HG02642 (cell line): ENCODE data around the gene LBH.
A peak's percentile ranks its signal among the peaks of the same experiment; 100 is the strongest.

Experiments used
- ATAC-seq: cut with Tn5 transposase; IDR thresholded peaks from one replicate; pipeline ENCODE4 v1.9.1; 2021; ENCODE audit warnings: mild to moderate bottlenecking; ENCODE audit not compliant: unreplicated experiment, poor library complexity

LBH gene

DNA sequence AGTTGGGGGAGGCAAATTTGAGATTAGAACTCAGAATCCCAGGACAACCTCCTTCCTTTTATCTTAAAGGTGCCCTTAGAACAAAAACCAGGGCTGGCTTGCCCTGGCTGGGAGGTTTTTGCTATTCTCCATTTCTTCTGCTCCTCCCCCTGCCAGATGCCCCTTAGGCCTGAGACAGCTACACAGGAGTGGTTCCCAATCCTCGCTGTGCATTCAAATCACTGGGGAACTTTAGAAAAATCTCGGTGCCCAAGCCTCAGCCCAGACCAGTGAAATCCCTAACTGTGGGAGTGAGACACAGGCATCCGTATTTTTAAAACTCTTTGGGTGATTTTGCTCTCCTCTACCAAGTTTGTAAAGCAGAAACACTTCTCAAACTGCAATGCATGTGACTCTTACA, 38.8 kb downstream of the LBH start:
- no peak for ATAC-seq

DNA sequence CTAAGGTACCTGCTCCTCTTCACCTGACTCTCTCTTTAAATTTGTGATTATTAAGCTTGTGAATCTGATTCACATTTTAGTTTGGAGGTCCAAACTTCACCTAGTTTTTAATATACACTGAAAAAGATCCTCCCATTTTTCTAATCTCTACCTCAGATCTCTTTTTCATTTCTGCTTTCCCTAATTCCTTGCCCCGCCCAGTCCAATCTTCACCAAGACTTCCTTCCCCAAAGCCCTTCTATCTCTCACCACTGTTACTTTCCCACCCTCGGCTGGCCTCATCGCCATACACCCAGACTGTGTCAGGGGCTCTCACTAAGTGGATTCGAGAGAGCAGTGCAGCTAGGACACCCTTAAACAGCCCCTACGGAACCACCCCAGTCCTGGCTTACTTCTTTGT, 40.0 kb downstream of the LBH start:
- no peak for ATAC-seq

DNA sequence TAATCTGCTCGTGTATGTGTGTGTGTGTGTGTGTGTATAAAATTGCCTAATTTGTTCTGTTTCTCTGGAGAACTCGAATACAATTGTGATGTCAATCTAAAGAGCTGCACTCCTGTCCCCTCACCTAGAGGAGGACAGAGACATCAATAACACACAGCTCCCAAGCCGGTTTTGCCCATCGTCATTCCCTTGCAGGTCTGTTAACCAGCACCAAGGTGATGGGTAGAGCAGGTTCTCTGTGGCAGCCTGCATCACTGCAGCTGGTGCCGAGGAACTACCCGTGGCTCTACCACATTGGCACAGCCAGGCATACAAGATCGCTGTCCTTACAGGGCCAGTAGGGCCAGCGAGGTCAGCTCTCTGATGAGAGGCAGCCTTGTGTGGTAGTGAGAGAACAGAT, 41.0 kb downstream of the LBH start:
- no peak for ATAC-seq

DNA sequence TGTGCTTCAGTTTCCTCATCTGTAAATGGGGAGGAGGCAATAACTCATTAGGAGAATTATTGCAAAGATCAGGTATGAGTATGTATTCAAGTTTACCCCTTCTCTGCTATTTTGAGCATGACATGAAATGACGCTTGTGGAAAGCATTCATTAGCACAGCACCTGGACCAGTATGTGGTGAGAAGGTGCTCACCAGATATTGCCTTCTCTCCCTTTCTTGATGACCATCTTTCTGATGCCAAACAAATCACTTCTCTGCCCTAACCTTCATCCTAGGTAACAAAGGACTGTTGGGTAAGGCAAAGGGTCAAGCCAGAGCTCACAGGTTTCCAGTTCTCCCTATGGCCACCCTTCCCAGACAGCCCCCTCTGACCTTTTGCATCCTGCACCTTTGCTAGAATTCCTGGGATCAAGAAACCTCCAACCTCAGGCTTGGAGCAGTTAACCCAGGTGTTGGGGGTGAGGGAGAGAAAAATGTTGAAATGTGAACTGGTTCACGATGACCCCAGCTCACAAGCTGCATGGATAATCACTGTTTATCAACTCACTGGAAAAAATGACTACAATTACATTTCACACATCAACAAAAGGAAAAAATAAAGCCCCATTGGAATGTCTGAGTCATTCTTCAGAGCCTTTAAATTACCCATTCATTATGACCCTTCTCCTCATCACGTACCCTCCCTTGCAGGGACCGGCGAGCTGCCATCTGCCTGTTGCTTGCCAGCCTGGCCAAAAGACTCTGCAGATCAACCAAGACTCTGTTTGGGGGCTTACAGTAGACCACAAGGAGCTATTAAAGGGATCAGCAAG, 41.6 kb downstream of the LBH start:
- ATAC-seq, result no peak

DNA sequence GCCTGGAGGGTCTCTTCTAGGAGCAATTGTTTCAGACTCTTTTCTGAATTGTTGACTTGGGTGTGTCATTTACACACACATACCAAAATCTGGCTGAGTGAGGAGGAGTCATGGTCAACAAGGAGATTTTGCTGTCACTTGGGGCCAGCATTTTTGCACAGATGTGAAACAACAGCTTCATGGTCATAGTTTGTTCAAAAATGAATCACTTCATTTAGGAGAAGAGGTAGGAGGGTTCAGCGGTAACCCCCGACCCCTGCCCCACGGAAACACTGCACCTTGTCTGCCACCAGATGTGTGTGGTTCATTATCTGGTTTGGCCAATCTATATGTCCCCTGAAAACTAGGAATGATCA, 42.2 kb downstream of the LBH start:
- no peak for ATAC-seq

DNA sequence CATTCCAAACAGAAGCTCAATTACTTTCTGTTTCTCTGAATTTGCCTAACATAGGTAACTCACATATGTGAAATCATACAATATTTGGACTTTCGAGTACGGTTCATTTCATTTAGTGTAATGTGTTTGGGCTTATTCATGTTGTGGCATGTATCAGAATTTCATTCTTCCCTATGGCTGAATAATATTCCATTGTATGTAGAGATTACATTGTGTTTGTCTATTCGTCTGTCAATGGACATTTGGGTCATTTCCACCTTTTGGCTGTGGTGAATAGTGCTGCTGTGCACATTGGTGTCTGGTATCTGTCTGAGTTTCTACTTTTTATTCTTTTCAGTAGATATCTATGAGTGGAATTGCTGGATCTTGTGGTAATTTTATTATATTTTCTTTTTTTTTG, 43.9 kb downstream of the LBH start:
- no peak for ATAC-seq

DNA sequence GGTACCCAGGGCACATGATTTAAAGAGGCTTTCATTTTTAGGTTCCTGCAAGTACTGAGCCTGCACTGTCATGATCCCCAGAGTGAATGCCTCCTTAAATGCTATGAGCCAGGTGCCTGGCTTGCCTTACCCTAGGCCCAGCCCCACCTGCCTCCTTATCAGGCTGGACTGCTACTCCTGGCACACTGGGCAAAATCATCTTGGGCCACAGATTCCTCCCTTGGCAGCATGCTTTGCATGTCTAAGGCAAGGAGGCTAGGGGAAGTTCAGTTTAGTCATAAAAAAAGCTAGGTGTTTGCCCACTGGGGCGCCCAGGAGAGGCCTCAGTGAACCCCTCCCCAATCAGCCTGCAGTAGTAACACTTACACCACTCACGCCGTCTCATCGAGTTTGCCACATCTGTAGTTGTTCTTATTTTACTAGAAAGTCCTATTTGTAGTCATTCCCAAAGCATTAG, 45.1 kb downstream of the LBH start:
- ATAC-seq, result no peak

DNA sequence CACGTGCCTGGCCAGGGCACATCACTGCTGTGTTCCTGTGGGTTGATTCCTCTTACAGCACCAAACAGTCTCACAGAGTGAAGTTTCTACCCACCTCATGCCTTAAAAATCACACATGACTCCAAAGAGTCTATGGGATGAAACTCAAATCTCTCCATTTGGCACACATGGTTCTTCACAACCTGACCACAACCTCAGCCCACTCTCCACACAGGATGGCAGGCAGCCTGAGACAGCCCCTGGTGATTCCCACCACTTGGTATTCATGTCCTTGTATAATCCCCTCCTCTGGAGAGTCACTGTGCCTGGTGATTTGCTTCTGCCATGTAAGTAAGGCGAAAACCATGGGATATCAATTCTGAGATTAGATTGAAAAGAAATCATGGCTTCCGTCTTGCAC, 46.2 kb downstream of the LBH start:
- ATAC-seq, result no peak

DNA sequence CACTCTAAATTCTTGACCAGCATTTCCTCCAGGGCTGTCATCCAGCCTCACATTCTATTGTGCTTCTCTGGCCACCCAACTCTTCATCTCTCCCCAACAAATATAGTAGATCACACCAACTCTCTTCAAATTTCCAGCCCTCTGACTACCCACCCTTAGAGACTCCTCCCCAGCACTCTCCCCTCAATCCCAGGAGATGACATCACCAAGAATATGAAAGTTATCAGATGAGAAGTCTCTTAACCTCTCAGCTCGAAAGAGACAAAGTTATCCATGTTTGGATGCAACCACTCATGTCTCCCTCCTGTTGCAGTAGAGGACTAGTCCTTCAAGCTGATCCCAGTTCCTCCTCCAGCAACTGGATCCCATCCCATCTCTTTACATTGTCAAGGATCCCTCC, 47.1 kb downstream of the LBH start:
- no peak for ATAC-seq

DNA sequence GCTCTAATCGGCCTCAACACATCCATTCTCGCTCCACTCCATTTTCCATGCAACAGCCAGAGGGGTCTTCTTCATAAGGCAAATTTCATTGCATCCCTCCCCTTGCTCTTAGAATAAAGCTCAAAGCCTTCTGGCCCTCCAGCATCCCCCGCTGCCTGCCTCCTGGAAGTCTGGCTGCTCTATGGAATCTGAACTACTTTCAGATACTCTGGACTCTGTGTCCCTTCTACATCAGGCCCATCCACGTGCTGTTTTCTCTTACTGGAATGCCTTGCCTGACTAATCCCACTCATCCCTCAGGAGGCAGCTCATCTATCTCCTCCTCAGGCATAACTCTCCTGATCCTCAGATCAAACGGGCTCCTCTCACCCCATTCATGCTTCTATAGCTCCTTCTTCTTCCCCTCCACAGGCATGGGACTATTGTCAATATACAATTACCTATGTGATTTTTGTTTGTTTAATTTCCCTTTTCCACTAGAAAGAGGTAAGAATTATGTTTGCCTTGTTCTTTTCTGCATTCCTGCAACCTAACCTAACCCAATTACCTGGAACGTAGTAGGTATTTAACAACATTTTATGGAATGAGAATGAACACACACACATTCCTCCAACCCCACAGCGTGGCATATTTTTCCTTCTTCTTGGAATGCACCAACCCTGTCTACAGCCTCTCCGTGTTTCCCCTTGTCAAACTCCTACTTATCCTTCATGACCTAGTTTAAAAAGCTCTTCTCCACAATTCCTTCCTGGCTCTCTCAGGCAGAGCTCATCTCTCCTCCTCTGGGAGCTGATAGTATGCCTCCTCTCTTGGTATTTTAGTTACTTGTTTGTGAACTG, 49.5 kb downstream of the LBH start:
- no peak for ATAC-seq

DNA sequence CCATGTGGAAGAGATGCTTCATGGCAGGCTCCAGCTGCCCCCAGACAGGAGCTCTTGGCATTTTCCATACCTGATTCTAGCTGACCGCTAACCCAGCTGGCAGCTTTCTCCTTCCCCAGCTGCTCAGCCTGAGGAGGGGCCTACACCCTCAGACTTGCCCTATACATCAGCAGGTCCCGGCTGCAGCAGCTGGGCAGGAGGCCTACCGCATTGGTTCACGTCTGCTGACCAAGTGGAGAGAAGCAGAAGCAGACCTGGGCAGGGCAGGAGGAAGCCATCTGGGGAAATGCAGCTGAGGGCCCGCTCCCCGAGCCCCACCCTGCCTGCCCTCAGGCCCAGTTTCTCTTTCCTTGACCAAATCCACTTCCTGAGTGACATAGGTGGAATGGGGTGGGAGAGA, 50.7 kb downstream of the LBH start:
- ATAC-seq, result peak; percentile 58

DNA sequence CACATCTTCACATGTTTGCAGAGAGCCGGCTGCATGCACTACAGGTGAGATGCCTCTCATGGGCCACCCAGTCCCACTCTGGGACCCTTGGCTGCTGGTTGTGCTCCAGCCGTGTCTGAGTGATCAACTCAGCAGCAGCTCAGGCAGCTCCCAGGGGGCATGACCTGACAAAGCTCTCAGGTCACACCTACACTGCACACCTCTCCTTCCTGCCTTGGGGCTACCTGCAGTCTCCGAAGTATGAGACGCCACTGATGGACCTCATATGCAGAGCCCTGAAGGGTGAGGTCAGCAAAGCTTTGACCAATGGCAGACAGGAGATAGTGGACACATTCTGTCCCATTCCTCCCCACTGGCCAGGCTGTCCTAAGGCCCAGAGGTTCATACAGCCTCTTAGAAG, 51.4 kb downstream of the LBH start:
- ATAC-seq, result no peak

DNA sequence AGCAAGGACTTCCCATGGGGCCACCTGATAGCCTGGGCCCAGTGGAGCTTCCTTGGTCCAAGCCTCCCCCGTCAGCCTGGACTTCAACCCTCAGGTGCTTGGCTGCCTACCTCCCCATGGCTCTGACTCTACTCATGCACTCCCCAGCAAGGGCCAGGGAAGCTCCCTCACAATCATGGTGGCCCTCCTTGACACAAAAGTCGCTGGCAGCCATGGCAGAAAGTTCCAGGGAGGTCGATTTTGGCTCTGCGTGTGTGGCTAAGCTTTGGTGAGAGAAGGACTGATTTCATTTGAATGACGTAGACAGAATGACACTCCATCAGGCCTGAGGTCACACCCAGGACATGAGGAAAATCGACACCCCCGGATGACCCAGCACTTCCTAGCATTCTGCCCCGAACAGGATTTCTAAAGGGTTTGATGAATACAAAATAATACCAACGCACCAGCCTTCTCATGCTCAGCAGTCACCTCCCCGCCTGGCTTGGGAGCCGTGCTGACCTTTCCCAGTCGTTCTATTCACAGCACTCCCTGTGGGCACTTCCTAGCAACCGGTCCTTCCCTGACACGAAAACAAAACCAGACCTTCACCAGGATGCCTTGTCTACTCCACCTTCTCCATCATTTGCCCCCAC, 52.7 kb downstream of the LBH start:
- ATAC-seq, result no peak

DNA sequence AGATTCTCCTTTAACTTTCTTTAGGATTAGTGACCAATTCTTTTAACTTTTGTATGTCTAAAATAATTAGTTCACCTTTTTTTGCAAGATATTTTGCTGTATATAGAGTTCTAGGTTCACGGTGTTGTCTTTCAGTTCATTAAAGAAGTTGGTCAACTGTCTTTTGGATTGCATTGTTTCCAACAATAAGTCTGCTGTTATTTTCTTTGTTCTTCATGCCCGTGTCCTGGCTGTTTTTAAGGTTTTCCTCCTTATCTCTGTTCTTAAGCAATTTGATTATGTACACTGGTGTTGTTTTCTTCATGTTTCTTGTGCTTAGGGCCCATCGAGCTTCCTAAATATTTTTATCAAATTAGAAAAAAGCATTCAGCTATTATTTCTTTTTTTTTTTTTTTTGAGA, 54.4 kb downstream of the LBH start:
- no peak for ATAC-seq

DNA sequence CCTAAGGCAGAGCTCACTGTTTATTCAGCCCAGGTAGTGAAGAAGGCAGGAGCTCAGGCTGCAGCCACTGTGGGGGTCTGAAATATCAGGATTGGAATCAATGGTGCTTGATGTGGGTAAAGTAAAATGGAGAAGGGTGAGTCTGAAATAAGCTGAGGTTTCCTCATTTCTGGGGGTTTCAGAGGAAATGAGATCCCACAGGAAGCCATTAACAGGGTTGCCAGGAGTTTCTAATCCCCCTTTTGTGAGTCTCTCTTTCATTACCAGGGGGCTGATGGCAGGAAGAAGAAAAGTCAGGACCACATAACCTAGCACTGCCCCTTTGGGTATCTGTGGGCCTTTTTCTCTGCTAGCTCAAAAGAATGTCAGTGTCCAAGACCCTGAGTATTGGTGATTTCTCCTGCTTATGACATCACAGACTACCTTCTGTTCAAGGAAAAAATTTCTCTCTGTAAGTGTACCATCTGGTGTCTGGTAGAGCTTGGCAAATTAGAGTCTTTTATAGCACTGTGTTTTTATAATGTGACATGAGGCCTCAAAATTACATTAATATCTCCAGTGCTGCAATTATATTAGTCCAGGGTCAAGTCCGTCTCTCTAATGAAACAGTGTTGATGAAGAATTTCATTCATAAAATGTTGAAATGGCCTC, 56.0 kb downstream of the LBH start:
- ATAC-seq, result no peak

DNA sequence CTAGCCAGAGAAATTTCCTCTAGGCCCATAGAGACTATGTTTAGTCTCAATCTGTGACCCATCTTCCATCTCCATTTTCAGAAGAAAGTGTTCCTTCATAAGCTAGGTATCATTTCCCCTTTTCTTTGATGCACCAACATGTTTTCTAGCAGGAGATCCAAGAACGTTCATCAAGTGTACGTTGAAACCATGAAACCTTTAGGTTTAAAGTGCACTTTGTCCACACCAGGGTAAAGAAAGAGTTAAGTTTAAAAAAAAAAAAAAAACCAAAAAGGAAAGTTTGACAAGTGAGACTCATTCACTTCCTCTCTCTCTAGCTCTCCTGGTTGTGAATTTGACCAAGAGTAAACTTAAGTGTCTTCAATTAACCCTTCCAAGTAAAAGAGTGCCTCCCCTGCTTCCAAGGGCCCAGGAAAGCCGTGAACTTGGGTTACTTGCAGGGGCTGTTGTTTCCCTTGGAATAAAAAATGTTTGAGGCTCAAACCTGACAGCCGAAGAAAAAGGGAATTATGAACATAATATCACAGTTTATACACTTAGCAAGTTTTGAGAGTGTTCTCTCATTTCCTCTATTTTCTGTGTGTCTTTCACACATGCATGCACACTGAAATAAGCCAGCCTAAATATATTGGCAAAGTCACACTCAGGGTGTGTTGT, 56.7 kb downstream of the LBH start:
- ATAC-seq, result no peak

DNA sequence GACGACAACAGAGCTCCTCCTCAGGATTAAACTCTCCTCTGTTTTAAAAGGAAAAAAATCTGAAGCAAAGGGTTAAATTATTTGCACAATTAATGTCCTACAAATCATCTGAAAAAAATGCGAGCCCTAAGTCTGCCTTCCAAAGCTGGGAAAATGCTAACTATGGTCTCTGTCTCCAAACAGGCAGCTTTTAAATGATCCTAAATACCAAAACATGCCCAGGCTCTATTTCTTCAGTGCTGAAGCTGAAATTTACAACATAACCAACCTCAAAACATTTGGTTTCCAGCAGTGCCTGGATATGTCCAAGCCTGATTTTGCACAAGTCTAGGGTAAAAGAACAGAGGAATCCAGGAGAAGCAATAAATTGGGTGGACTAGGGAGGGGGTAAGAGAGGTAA, 57.2 kb downstream of the LBH start:
- no peak for ATAC-seq

DNA sequence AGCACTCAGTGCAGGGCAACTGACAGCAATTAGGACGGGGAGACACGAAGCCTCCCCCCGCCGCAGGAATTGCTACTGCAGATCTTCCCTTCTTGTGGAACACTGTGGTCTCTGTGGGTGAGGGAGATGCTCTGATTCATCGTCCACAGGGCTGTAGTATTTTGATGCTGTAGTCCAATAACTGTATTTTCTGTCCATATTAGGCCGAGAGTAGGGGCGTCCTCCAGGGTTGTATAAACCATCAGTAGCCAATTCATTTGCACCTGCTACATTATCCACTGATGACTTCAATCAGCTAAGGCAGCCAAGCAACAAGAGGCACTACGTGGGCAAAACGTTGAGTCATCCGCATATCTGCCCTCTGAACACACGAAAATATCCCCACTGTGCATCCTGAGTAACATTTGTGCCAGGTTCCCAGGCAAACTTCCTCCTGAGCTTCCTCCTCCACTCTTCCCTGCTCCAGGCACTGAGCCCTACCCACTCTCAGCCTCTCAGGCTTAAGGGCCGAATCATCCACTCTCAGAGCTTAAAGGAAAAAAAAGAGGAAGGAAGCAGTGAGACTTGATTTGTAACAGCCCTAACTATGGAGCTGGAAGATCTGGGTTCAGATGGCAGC, 62.1 kb downstream of the LBH start:
- ATAC-seq, result no peak

DNA sequence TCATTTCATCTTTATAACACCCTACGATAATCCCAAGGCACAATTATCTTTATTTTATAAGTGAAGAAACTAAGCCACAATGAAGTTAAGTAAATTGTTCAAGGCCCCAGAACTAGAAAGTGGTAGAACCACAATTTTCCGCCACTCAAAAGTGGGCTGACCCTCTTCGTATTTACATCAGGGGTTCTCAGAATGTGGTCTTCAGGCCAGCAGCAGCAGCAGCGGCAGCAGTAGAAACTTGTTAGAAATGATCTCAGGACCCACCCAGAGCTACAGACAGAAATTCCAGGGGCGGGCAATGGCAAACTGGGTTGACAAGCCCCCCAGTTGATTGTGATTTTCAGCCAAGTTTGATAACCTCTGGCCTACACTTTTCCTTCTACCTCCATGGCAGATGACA, 62.8 kb downstream of the LBH start:
- no peak for ATAC-seq

DNA sequence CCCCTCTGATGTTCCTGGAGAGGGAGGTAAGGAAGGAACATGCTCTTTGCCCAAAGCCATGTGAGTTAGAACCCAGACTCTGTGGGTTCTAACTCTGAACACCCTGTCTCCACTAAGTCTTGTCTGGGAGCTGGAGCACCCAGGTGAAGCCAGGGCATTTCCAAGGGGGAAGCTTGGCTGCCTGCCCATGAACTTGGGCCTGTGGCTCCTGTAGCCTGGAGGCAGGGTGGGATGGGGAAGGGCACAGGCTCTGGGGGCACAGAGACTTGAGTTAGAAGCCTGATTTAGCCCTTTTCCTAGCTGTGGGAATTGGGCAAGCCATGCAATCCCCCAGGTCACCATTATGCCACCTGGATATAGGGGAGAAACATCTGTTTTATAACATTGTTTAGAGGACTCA, 65.2 kb downstream of the LBH start:
- no peak for ATAC-seq
